ENCODE data around the gene GLI2.

DNA sequence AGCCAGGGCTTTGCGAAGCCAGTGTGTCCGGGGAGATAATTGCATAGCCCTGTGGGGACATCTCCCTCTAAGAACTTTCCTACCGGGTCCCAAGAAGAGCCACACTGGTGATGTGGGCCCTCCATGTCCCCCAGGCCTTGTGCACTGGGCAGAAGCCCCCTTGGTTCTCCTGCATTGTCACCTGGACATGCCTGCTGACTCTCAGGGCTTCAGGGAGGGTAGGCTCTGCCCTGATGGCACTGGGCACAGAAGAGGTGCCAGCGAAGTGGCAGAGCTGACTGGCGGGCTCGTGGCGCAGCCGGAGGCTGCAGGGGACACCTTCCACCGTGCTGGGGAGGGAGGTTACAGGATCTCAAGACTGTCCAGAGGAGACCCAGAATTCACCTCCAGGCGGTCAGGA is 28.3 kb downstream of the GLI2 start:
- TF ChIP-seq, protein P1, sequence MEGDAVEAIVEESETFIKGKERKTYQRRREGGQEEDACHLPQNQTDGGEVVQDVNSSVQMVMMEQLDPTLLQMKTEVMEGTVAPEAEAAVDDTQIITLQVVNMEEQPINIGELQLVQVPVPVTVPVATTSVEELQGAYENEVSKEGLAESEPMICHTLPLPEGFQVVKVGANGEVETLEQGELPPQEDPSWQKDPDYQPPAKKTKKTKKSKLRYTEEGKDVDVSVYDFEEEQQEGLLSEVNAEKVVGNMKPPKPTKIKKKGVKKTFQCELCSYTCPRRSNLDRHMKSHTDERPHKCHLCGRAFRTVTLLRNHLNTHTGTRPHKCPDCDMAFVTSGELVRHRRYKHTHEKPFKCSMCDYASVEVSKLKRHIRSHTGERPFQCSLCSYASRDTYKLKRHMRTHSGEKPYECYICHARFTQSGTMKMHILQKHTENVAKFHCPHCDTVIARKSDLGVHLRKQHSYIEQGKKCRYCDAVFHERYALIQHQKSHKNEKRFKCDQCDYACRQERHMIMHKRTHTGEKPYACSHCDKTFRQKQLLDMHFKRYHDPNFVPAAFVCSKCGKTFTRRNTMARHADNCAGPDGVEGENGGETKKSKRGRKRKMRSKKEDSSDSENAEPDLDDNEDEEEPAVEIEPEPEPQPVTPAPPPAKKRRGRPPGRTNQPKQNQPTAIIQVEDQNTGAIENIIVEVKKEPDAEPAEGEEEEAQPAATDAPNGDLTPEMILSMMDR (IDR thresholded peaks at IDR 0.05) = no peak
- TF ChIP-seq POLR2A (IDR thresholded peaks at IDR 0.05) = no peak

All from vagina (tissue), 2 donors.